Testis (tissue), 3 donors: ENCODE data around the gene RPL22. TPM values are rescaled to one million over a fixed set of nuclear protein-coding genes. Genes with fewer than 3 reads are reported as not detected.

Experiments used
- DNase-seq: peaks from one replicate; pipeline ENCODE4 v3.0.0-alpha.2; 2019
- H3K27ac ChIP-seq, 2 donors: fragments of 200-600 bp; sonication (generic); one replicate each; pipeline ENCODE4 v1.5.1; 2019
- H3K27me3 ChIP-seq: fragments of 200-600 bp; sonication (generic); one replicate; pipeline ENCODE4 v1.5.1; 2019
- H3K36me3 ChIP-seq: fragments of 200-600 bp; sonication (generic); one replicate; pipeline ENCODE4 v1.5.1; 2017; ENCODE audit warnings: low read depth; ENCODE audit errors: missing control alignments
- H3K4me1 ChIP-seq: fragments of 200-600 bp; sonication (generic); one replicate; pipeline ENCODE4 v1.5.1; 2019
- H3K4me3 ChIP-seq, 2 donors: fragments of 200-600 bp; sonication (generic); one replicate each; pipeline ENCODE4 v1.5.1; 2017 to 2019
- H3K9me3 ChIP-seq: fragments of 200-600 bp; sonication (generic); one replicate; pipeline ENCODE4 v1.5.1; 2017
- CTCF ChIP-seq, 3 experiments: fragments of 450-650 bp in 2 of 3; fragments of 200-600 bp in 1 of 3; sonication (generic) in 1 of 3; IDR thresholded peaks; one replicate each; pipeline ENCODE4 v1.5.1; 2016 to 2019; ENCODE audit warnings: antibody characterized with exemption in 3 of 3, mild to moderate bottlenecking in 2 of 3, moderate library complexity in 1 of 3
- POLR2A ChIP-seq: fragments of 450-650 bp; IDR thresholded peaks from one replicate; pipeline ENCODE4 v1.6.1; 2017; ENCODE audit warnings: antibody characterized with exemption, mild to moderate bottlenecking, moderate library complexity
- WGBS, 2 donors: methylation state at CpG; one replicate each; pipeline ENCODE4 v1.1.5; 2018; 5-methylcytosine and 5-hydroxymethylcytosine counted together
- intact Hi-C: fragments of 100-400 bp; cut with DNase I; formaldehyde crosslinking; loops from one replicate; pipeline ENCODE4 v1.15.1; 2023; ENCODE audit warnings: low total_unique reads
- polyA plus RNA-seq: library from polyadenylated mRNA; stranded (reverse); fragments of 350-450 nt; fragmentation: Illumina TruSeq; extraction: RNeasy Lipid Tissue Mini Kit (QIAGEN cat#74804); gene quantifications from one replicate; pipeline ENCODE4 v1.2.3, GENCODE V29; 2014; ENCODE audit warnings: low read depth, low replicate concordance; ENCODE audit not compliant: insufficient read depth
- total RNA-seq, 2 donors: library from RNA; depleted of rRNA; stranded (reverse); fragments of >200 nt; gene quantifications; one replicate each; pipeline ENCODE4 v1.2.3, GENCODE V29; 2016

RPL22 gene
- total and polyA plus RNA-seq, 3 donors from 2014 or later: 95.1 to 319 (median 99.9) TPM

- Histone ChIP-seq H3K4me1 (peaks cover 4% of the 10 kb centered on the region), H3K36me3 (no peaks in the 10 kb centered on the region), H3K27ac (no peak within 1 kb of the TSS), H3K9me3 (no peaks in the 10 kb centered on the region), H3K27me3 (no peaks in the 10 kb centered on the region), H3K4me3 (peak within 1 kb of the TSS; percentile 31 to 53)
- intact Hi-C loops: no loop called here
- peak; percentile 61 for DNase-seq
- TF ChIP-seq POLR2A (no peak), CTCF (IDR thresholded peaks at IDR 0.05) (no peak)
- WGBS, 2 donors: 1% methylated on average over 48 of the region's 57 CpGs; no CpG with 5 or more reads in 1 of the 2 donors
Observed at GRCh38 chr1:6180268-6180706, 19.1 kb downstream of the RPL22 start, which contains the start of gene CHD5. Gene CHD5, minus strand, starts transcription at chr1:6180321. Its CDS starts 298 bp downstream, at chr1:6180023.

GRCh38 chr1:6179564-6180175 is 19.7 kb downstream of the RPL22 start:
- Histone ChIP-seq H3K36me3 (no peaks in the 10 kb centered on the region), H3K9me3 (no peaks in the 10 kb centered on the region), H3K4me3 (peak overlapping the region; percentile 18 to 31), H3K27ac (no peak overlapping the region), H3K27me3 (no peaks in the 10 kb centered on the region), H3K4me1 (peaks cover 4% of the 10 kb centered on the region)
- DNase-seq: no peak
- TF ChIP-seq CTCF (IDR thresholded peaks at IDR 0.05) (no peak), POLR2A (no peak)
- 0% methylated on average over 1 to 54 of the region's 92 CpGs for WGBS, 2 donors
- intact Hi-C loops: no loop called here

GRCh38 chr1:6178751-6179563 is 20.4 kb downstream of the RPL22 start:
- intact Hi-C loops: no loop called here
- H3K27me3 ChIP-seq: no peaks in the 10 kb centered on the region
- H3K4me1 ChIP-seq: peaks cover 4% of the 10 kb centered on the region
- H3K36me3 ChIP-seq: no peaks in the 10 kb centered on the region
- H3K27ac ChIP-seq: no peak overlapping the region
- no peak for TF ChIP-seq POLR2A
- TF ChIP-seq CTCF (IDR thresholded peaks at IDR 0.05): no peak
- peak overlapping the region; percentile 6 to 53 for H3K4me3 ChIP-seq
- H3K9me3 ChIP-seq: no peaks in the 10 kb centered on the region
- no peak for DNase-seq
- 1 to 3% methylated on average over 22 to 51 of the region's 51 CpGs for WGBS, 2 donors

DNA sequence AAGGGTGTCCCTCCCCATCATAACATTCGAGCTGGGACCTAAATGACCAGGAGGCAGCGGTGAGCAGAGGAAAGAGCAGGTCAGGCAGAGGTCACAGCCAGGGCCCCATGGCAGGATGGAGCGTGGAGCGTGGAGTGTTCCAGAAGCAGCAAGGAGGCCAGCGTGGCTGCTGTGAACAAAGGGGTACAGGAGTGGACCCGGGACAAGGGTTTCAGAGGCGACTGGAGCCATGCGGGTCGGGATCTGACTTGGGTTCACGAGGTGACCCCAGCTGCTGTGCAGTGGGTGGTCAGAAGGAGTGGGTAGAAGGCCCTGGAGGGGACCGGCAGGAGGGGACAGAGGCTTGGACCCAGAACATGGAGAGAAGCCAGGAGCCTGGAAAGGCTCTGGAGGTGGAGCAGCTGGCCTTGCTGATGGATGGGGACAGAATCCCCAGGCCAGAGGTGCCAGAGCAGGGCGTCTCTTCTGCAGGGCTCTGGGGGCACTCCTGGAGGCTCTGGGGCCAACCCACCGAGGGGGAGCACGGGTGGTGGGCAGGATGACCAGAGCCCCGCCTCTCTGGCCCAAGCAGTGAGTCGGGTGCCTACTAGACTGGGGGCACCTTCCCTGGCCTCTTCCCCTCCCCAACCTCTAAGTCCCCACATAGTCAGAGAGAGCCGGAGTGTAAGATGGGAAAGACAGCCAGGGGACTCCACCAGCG is 21.6 kb downstream of the RPL22 start:
- intact Hi-C loops: no loop called here
- 67 to 78% methylated on average over 18 of the region's 18 CpGs for WGBS, 2 donors
- no peak for DNase-seq
- Histone ChIP-seq H3K9me3 (no peaks in the 10 kb centered on the region), H3K27ac (no peak overlapping the region), H3K4me3 (no peak overlapping the region), H3K27me3 (no peaks in the 10 kb centered on the region), H3K4me1 (peaks cover 4% of the 10 kb centered on the region), H3K36me3 (no peaks in the 10 kb centered on the region)
- TF ChIP-seq CTCF (IDR thresholded peaks at IDR 0.05) (no peak), POLR2A (no peak)
